GM18909 (cell line): ENCODE measurements around the gene PPP2R1A.
A peak's percentile ranks its signal among the peaks of the same experiment; 100 is the strongest.

Experiments
- ATAC-seq: cut with Tn5 transposase; IDR thresholded peaks from one replicate; pipeline ENCODE4 v1.9.1; 2021; ENCODE audit warnings: mild to moderate bottlenecking; ENCODE audit not compliant: unreplicated experiment, poor library complexity

PPP2R1A gene

GRCh38 chr19:52189735-52190486 is at the start of gene PPP2R1A:
Gene PPP2R1A, plus strand, starts transcription at chr19:52190052. Its CDS starts 45 bp downstream, at chr19:52190097.
- ATAC-seq = peak; percentile 89

- ATAC-seq = no peak
These were observed 48.6 kb upstream of the PPP2R1A start for GRCh38 chr19:52141203-52141602.

- ATAC-seq = no peak
These were observed 47.8 kb upstream of the PPP2R1A start for GRCh38 chr19:52142001-52142595.

- ATAC-seq = no peak
These were observed 41.6 kb upstream of the PPP2R1A start for GRCh38 chr19:52148256-52148655.

- no peak for ATAC-seq
These were observed 34.1 kb upstream of the PPP2R1A start for GRCh38 chr19:52155596-52156359.

- no peak for ATAC-seq
These were observed 19.5 kb upstream of the PPP2R1A start for GRCh38 chr19:52170304-52170703.

- ATAC-seq = peak; percentile 23
These were observed 19.0 kb upstream of the PPP2R1A start for GRCh38 chr19:52170863-52171320.

GRCh38 chr19:52171321-52172169 is 18.3 kb upstream of the PPP2R1A start, which contains the start of gene ZNF836:
Gene ZNF836, minus strand, starts transcription at chr19:52171621. Its CDS starts 3,549 bp downstream, at chr19:52168072.
- ATAC-seq = peak; percentile 71

GRCh38 chr19:52172347-52172746 is 17.5 kb upstream of the PPP2R1A start:
- no peak for ATAC-seq

GRCh38 chr19:52176574-52176973 is 13.3 kb upstream of the PPP2R1A start:
- no peak for ATAC-seq

GRCh38 chr19:52187407-52187806 is 2.4 kb upstream of the PPP2R1A start:
- ATAC-seq = no peak

GRCh38 chr19:52188822-52189734 is 774 bp upstream of the PPP2R1A start:
- ATAC-seq = no peak

GRCh38 chr19:52190487-52191293 is 838 bp downstream of the PPP2R1A start:
- ATAC-seq = no peak

- ATAC-seq = no peak
These were observed 1.5 kb downstream of the PPP2R1A start for GRCh38 chr19:52191389-52191788.

- no peak for ATAC-seq
These were observed 2.1 kb downstream of the PPP2R1A start for GRCh38 chr19:52191951-52192350.

GRCh38 chr19:52196256-52196967 is 6.6 kb downstream of the PPP2R1A start:
- no peak for ATAC-seq

- ATAC-seq = no peak
These were observed 8.1 kb downstream of the PPP2R1A start for GRCh38 chr19:52197964-52198363.

- ATAC-seq = no peak
These were observed 8.8 kb downstream of the PPP2R1A start for GRCh38 chr19:52198678-52199077.
